Heart left ventricle (tissue), 13 donors: ENCODE data around the gene DCN.

Experiments used
- POLR2A ChIP-seq, 2 donors: fragments of 450-650 bp; IDR thresholded peaks; one replicate each; pipeline ENCODE4 v1.6.1; 2017; ENCODE audit warnings: antibody characterized with exemption in 2 of 2, mild to moderate bottlenecking in 2 of 2, moderate library complexity in 2 of 2
- TF ChIP-seq, protein P1 (sequence below), 12 donors: fragments of 200-600 bp; sonication (generic) in 4 of 12; IDR thresholded peaks; one replicate each; pipeline versions ENCODE4 v1.5.0 to v1.8.0; 2018 to 2022; ENCODE audit warnings: antibody characterized with exemption in 12 of 12, mild to moderate bottlenecking in 5 of 12
- donor health status: ischemic (EF 13 %, LVEDD 7.1; RV severe dilation, severe dysfunction).
- donor health status: DM: no; HTN: yes; CAD: no.
- donor health status: DM: no; HTN: no; CAD: no.
- donor health status: ischemic (EF 25% LVEDD 6.9; RV normal size, moderate dysfunction).
- donor health status: ischemic (EF 25% LVEDD 5.7; RV mildly dilated, moderate dysfunction).
- donor health status: ischemic (EF 35%, LVEDD 5.7; RV mildly dilated, moderate dysfunction).
- donor health status: nonischemic (EF 11% LVEDD 7.7; RV severe dilation, severe dysfunction).
- donor health status: DM: yes; HTN: yes; CAD: no.
- donor health status: PGD.
- donor health status: ischemic (EF 29% LVEDD 5.4; RV normal size, mild dysfunction).
- donor health status: nonischemic (EF 23%, LVEDD 6.1; RV moderate dilation, normal function).

DNA sequence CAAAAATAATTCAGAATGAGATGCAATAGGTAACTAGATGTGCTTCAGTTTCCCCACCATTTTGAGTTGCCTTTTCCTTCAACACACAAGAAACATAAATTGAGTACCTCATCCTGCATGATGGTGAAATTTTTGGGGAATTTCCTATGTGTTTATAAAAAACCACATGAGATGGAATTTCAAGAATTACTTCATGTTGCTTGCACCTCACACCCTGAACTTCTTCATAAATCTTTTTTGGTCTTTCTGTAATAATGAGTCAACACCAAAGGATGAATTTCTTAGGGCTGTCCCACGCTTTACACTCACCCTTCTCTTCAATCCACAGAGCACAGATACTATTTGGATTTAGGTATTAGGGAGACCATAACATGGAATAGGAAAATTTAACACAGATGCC is 48.7 kb downstream of the DCN start:
- no peak for TF ChIP-seq POLR2A (IDR thresholded peaks at IDR 0.05)
- TF ChIP-seq, protein P1, sequence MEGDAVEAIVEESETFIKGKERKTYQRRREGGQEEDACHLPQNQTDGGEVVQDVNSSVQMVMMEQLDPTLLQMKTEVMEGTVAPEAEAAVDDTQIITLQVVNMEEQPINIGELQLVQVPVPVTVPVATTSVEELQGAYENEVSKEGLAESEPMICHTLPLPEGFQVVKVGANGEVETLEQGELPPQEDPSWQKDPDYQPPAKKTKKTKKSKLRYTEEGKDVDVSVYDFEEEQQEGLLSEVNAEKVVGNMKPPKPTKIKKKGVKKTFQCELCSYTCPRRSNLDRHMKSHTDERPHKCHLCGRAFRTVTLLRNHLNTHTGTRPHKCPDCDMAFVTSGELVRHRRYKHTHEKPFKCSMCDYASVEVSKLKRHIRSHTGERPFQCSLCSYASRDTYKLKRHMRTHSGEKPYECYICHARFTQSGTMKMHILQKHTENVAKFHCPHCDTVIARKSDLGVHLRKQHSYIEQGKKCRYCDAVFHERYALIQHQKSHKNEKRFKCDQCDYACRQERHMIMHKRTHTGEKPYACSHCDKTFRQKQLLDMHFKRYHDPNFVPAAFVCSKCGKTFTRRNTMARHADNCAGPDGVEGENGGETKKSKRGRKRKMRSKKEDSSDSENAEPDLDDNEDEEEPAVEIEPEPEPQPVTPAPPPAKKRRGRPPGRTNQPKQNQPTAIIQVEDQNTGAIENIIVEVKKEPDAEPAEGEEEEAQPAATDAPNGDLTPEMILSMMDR (IDR thresholded peaks at IDR 0.05) = no peak
